HepG2 (cell line): Measurements from ENCODE around the gene NARF. TPM values are rescaled to one million over a fixed set of nuclear protein-coding genes. Genes with fewer than 3 reads are reported as not detected.
A peak's percentile ranks its signal among the peaks of the same experiment; 100 is the strongest.

Source experiments
- ATAD3A ChIP-seq: sonication (generic); formaldehyde crosslinking; IDR thresholded peaks from 2 replicates; pipeline ENCODE4 v1.4.0; 2020; ENCODE audit warnings: missing genetic modification reagents
- CBX2 ChIP-seq, 2 experiments: fragments of 200-600 bp in 1 of 2; sonication (generic); formaldehyde crosslinking in 1 of 2; IDR thresholded peaks; 2 replicates each; pipeline versions ENCODE4 v1.7.0 to v1.8.1; 2018 to 2022; ENCODE audit warnings: low read depth in 2 of 2, low read length in 1 of 2, mild to moderate bottlenecking in 1 of 2, missing genetic modification reagents in 1 of 2
- CCDC6 ChIP-seq: sonication (generic); formaldehyde crosslinking; IDR thresholded peaks from 2 replicates; pipeline ENCODE4 v1.8.1; 2022; ENCODE audit warnings: mild to moderate bottlenecking, missing genetic modification reagents, moderate library complexity
- GATAD1 ChIP-seq: IDR thresholded peaks from 2 replicates; pipeline ENCODE4 v1.6.1; 2016; ENCODE audit warnings: missing genetic modification reagents, missing compliant biosample characterization
- HES4 ChIP-seq: sonication (generic); formaldehyde crosslinking; IDR thresholded peaks from 2 replicates; pipeline ENCODE4 v1.9.0; 2021; ENCODE audit warnings: mild to moderate bottlenecking, missing genetic modification reagents, borderline replicate concordance
- HOXD1 ChIP-seq: sonication (generic); formaldehyde crosslinking; IDR thresholded peaks from 2 replicates; pipeline ENCODE4 v1.5.0; 2020; ENCODE audit warnings: missing genetic modification reagents
- JARID2 ChIP-seq: sonication (generic); formaldehyde crosslinking; IDR thresholded peaks from 2 replicates; pipeline ENCODE4 v1.8.1; 2023; ENCODE audit warnings: missing genetic modification reagents, inconsistent platforms; ENCODE audit not compliant: insufficient replicate concordance
- KDM6A ChIP-seq: IDR thresholded peaks from 2 replicates; pipeline ENCODE4 v1.6.1; 2016; ENCODE audit warnings: low read depth
- MIER3 ChIP-seq: IDR thresholded peaks from 2 replicates; pipeline ENCODE4 v1.6.1; 2016; ENCODE audit warnings: missing compliant biosample characterization, borderline replicate concordance
- NFIC ChIP-seq: IDR thresholded peaks from 2 replicates; pipeline ENCODE4 v1.6.1; 2012; ENCODE audit warnings: mild to moderate bottlenecking, low read length, inconsistent platforms
- SATB2 ChIP-seq: sonication (generic); formaldehyde crosslinking; IDR thresholded peaks from 2 replicates; pipeline ENCODE4 v1.5.0; 2020; ENCODE audit warnings: missing genetic modification reagents
- SMYD3 ChIP-seq: sonication (generic); formaldehyde crosslinking; IDR thresholded peaks from 2 replicates; pipeline ENCODE4 v1.8.1; 2023; ENCODE audit warnings: mild to moderate bottlenecking, missing genetic modification reagents
- SNAPC2 ChIP-seq: sonication (generic); formaldehyde crosslinking; IDR thresholded peaks from 2 replicates; pipeline ENCODE4 v1.8.1; 2022; ENCODE audit warnings: mild to moderate bottlenecking, missing genetic modification reagents
- SOX13 ChIP-seq, 3 experiments: fragments of 450-650 bp in 1 of 3; sonication (generic) in 1 of 3; formaldehyde crosslinking in 1 of 3; IDR thresholded peaks in 2 of 3; conservative IDR thresholded peaks in 1 of 3; 2 replicates each; pipeline versions ENCODE4 v1.5.0 to v1.6.1; 2016 to 2020; ENCODE audit warnings: antibody characterized with exemption in 1 of 3, mild to moderate bottlenecking in 1 of 3, missing compliant biosample characterization in 1 of 3, missing genetic modification reagents in 1 of 3, moderate library complexity in 1 of 3
- SP2 ChIP-seq: sonication (generic); formaldehyde crosslinking; IDR thresholded peaks from 2 replicates; pipeline ENCODE4 v1.5.1; 2020; ENCODE audit warnings: mild to moderate bottlenecking, missing genetic modification reagents
- ZFAT ChIP-seq: sonication (generic); formaldehyde crosslinking; conservative IDR thresholded peaks from 2 replicates; pipeline ENCODE4 v1.8.1; 2023; ENCODE audit warnings: missing genetic modification reagents, inconsistent platforms
- ZFP37 ChIP-seq: sonication (generic); formaldehyde crosslinking; IDR thresholded peaks from 2 replicates; pipeline ENCODE4 v1.4.0; 2020; ENCODE audit warnings: missing genetic modification reagents, borderline replicate concordance
- ZNF10 ChIP-seq: sonication (generic); formaldehyde crosslinking; IDR thresholded peaks from 2 replicates; pipeline ENCODE4 v1.4.0; 2020; ENCODE audit warnings: mild to moderate bottlenecking, low read depth, missing genetic modification reagents, borderline replicate concordance
- ZNF354B ChIP-seq: sonication (generic); formaldehyde crosslinking; IDR thresholded peaks from 2 replicates; pipeline ENCODE4 v1.8.0; 2022; ENCODE audit warnings: mild to moderate bottlenecking, missing genetic modification reagents
- ZNF441 ChIP-seq: sonication (generic); formaldehyde crosslinking; IDR thresholded peaks from 2 replicates; pipeline ENCODE4 v1.7.0; 2021; ENCODE audit warnings: missing genetic modification reagents, borderline replicate concordance
- ZNF547 ChIP-seq: sonication (generic); formaldehyde crosslinking; IDR thresholded peaks from 2 replicates; pipeline ENCODE4 v1.5.1; 2020; ENCODE audit warnings: mild to moderate bottlenecking, missing genetic modification reagents
- ZNF605 ChIP-seq: sonication (generic); formaldehyde crosslinking; IDR thresholded peaks from 2 replicates; pipeline ENCODE4 v1.8.0; 2022; ENCODE audit warnings: mild to moderate bottlenecking, missing genetic modification reagents
- ZNF619 ChIP-seq: sonication (generic); formaldehyde crosslinking; IDR thresholded peaks from 2 replicates; pipeline ENCODE4 v1.4.0; 2020; ENCODE audit warnings: mild to moderate bottlenecking, missing genetic modification reagents
- ZNF776 ChIP-seq: sonication (generic); formaldehyde crosslinking; IDR thresholded peaks from 2 replicates; pipeline ENCODE4 v1.4.0; 2020; ENCODE audit warnings: mild to moderate bottlenecking, missing genetic modification reagents
- ZNF879 ChIP-seq: sonication (generic); formaldehyde crosslinking; IDR thresholded peaks from 2 replicates; pipeline ENCODE4 v1.8.1; 2023; ENCODE audit warnings: missing genetic modification reagents
- polyA plus RNA-seq, 8 experiments: library from polyadenylated mRNA; depleted of rRNA in 3 of 8; stranded (reverse) in 7 of 8; unstranded in 1 of 8; fragments of >200 nt; fragmentation: Illumina TruSeq in 4 of 8; extraction: Trizol in 4 of 8; gene quantifications; 2 replicates each; pipeline versions ENCODE4 v1.2.1 to v1.2.3, GENCODE V29; 2011 to 2016; ENCODE audit warnings: low read depth in 4 of 8, missing spikeins in 1 of 8, mixed read lengths in 1 of 8; ENCODE audit not compliant: insufficient read depth in 1 of 8
- total RNA-seq, 5 experiments: library from RNA; depleted of rRNA; stranded (reverse); fragments of >200 nt; fragmentation: Illumina TruSeq; extraction: Trizol; gene quantifications; 2 replicates each; pipeline ENCODE4 v1.2.3, GENCODE V29; 2016; ENCODE audit warnings: low read depth in 1 of 5

Gene NARF
- total and polyA plus RNA-seq, 2 of the 13 experiments (the other 11 are each of a cell fraction or from before 2014, with no cell fraction given), result 61.1 to 144 TPM

DNA sequence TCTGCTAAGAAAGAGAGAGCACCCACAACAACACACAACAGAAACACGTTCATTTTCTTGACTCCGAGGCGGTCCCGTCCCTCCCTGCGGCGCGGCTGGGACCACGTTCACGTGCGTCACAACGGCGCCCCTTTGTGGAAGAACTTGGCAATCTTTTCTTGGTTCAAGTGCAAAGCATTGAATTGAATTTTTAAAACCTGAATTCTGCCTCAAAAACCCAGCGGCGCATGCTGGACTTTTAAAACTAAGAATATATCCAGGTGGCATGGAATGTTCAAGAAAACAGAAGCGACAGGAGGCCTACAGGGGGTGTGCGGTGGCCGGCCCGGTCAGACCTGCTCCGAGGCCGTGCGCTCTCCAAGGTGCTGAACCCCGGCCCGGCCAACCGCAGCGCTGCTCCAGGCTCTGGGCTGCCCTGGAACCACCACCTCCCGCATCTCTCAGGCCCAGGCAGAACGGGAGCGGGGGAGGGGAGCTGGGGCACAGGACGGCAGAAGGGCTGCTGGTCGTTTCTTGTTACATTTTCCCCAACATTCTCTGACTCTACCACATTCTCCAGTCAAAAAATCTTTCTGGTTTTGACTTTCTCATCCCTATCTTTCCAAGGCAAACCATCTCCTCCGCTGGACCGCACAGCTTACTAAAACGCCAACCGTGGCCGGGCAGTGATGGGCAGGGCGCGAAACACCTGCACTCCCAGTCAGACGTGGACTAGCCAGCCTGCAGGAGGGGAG is 43.8 kb upstream of the NARF start (continued):
- TF ChIP-seq SP2 (CRISPR knock-in tag), result no peak
- TF ChIP-seq ZNF547 (CRISPR knock-in tag), result peak; percentile 95
- TF ChIP-seq HOXD1, result peak; percentile 94
- TF ChIP-seq ZFP37 (CRISPR knock-in tag), result peak; percentile 92; the same call in 1 of the 2 replicates
- peak; percentile 99 for TF ChIP-seq HES4 (CRISPR knock-in tag)
- no peak for TF ChIP-seq ATAD3A
- peak; percentile 74; the same call in 1 of the 2 replicates for TF ChIP-seq ZNF619 (CRISPR knock-in tag)
- no peak for TF ChIP-seq ZNF354B (CRISPR knock-in tag)
- no peak for TF ChIP-seq CBX2 (IDR thresholded peaks at IDR 0.05; ENCODE audit: low read depth, low read length)
- no peak for TF ChIP-seq CBX2 (CRISPR knock-in tag; IDR thresholded peaks at IDR 0.05; ENCODE audit: low read depth)
- TF ChIP-seq SNAPC2 (CRISPR knock-in tag), result peak; percentile 84; the same call in 1 of the 2 replicates
- peak; percentile 71; the same call in 1 of the 2 replicates for TF ChIP-seq CCDC6 (CRISPR knock-in tag)
- peak; percentile 67; the same call in 1 of the 2 replicates for TF ChIP-seq MIER3
- peak; percentile 97 for TF ChIP-seq ZNF605 (CRISPR knock-in tag)
- no peak for TF ChIP-seq ZNF10
- TF ChIP-seq GATAD1 (CRISPR knock-in tag), result peak; percentile 66; the same call in 1 of the 2 replicates
- peak; percentile 77 for TF ChIP-seq JARID2
- no peak for TF ChIP-seq NFIC
- no peak for TF ChIP-seq SOX13 (IDR thresholded peaks at IDR 0.05)
- TF ChIP-seq SOX13 (CRISPR knock-in tag; conservative IDR thresholded peaks at IDR 0.05 in 1 of 2, IDR thresholded peaks at IDR 0.05 in 1 of 2), result peak in 1 of 2 experiments; percentile 56; a peak in 2 of 4 replicates
- no peak for TF ChIP-seq KDM6A (CRISPR knock-in tag)
- peak; percentile 96 for TF ChIP-seq ZNF441 (CRISPR knock-in tag)
- TF ChIP-seq ZFAT, result peak; percentile 91; the same call in 1 of the 2 replicates
- TF ChIP-seq SATB2 (CRISPR knock-in tag), result peak; percentile 98
- TF ChIP-seq SMYD3, result peak; percentile 91
- peak; percentile 76; the same call in 1 of the 2 replicates for TF ChIP-seq ZNF879 (CRISPR knock-in tag)
- peak; percentile 90 for TF ChIP-seq ZNF776 (CRISPR knock-in tag)
